Measurements from ENCODE around the gene IQUB.
"Not testable (repeated sequence)": the region's sequence is repeated elsewhere in the genome, so short reads cannot be mapped to it uniquely, and the experiment has no call there.

- TF ChIP-seq, protein P1, sequence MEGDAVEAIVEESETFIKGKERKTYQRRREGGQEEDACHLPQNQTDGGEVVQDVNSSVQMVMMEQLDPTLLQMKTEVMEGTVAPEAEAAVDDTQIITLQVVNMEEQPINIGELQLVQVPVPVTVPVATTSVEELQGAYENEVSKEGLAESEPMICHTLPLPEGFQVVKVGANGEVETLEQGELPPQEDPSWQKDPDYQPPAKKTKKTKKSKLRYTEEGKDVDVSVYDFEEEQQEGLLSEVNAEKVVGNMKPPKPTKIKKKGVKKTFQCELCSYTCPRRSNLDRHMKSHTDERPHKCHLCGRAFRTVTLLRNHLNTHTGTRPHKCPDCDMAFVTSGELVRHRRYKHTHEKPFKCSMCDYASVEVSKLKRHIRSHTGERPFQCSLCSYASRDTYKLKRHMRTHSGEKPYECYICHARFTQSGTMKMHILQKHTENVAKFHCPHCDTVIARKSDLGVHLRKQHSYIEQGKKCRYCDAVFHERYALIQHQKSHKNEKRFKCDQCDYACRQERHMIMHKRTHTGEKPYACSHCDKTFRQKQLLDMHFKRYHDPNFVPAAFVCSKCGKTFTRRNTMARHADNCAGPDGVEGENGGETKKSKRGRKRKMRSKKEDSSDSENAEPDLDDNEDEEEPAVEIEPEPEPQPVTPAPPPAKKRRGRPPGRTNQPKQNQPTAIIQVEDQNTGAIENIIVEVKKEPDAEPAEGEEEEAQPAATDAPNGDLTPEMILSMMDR (IDR thresholded peaks at IDR 0.05), result not testable (repeated sequence)
- TF ChIP-seq ZFX (IDR thresholded peaks at IDR 0.05; ENCODE audit: borderline replicate concordance), result not testable (repeated sequence)
Observed at GRCh38 chr7:123478056-123478455, 56.3 kb downstream of the IQUB start.

All from 22Rv1 (cell line).